Hindlimb muscle (tissue), 1 donor: ENCODE data around the gene MUC2. TPM values are rescaled to one million over a fixed set of nuclear protein-coding genes. Genes with fewer than 3 reads are reported as not detected.

ENCODE experiments used
- DNase-seq: peaks from one replicate; pipeline ENCODE4 v3.0.0-alpha.2; 2013
- polyA plus RNA-seq: library from polyadenylated mRNA; unstranded; fragments of 120-200 nt; gene quantifications from one replicate; pipeline ENCODE4 v1.2.1, GENCODE V29; 2013; ENCODE audit not compliant: insufficient read length

MUC2 gene
- polyA plus RNA-seq, 1 donor: 0.05 TPM

DNA sequence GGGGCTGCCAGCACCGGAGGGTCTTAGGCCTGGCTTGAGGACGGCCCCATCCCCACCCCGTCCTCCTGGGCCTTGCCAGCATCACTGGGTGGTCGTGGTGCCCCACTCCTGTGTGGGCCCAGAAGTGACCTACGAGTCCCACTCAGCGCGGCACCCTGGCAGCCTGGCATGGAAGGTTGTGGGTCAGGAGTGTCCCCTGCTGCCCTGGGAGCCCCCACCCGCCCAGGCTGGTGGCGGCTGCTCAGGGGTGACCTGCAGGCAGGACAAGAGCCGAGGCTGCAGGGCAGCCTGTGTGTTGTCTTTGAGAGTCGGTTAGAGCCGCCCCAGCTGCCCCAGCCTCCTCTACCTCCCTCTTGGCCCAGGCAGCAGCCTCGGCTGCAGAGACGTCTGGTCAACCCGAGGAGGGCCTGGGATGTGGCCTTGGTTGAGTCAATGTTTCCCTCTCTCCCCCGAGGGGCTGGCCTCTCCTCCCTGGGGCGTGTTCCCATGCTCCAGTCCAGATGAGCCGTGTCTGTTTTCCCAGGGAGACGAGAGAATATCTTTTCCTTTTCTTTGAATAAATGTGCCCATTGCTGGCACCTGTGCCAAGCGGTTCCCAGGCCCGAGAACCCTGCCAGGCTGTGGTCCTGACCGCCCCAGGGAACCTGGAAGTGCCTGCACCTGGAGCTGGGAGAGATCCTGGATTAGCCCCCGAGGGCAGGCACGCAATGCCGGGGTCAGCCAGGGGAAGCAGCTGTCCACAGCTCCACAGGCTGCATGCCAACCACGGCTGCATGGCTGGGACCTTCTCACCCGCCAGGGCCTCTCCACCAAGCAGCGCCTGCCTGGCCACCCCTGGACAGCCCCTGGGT, 47.4 kb downstream of the MUC2 start:
- DNase-seq: no peak

GRCh38 chr11:1122664-1123002, 48.0 kb downstream of the MUC2 start:
- no peak for DNase-seq

DNA sequence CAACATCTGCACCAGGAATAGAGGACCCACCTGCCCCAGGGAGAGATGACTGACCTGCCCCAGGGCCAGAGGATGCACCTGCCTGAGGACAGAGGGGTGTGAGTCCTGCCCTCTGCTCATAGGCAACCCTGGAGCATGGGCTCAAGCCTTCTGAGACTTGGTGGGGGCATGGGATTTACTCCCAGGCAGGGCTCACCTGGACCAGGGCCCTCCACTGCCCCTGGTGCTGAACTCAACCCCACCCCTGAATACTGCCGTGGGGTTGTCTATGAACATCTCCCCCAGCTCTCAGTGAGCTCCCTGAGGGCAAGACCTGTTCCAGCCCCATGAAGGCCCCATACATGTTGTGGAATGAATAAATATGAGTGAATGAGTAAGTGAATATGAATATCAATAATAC, 49.3 kb downstream of the MUC2 start:
- no peak for DNase-seq

Other genes with a start within 250 kb of the MUC2 start
- gene CRACR2B, start 247.0 kb upstream of the MUC2 start, polyA plus RNA-seq: 17.3 TPM
- gene CD151, start 241.9 kb upstream of the MUC2 start, polyA plus RNA-seq: 189 TPM
- gene POLR2L, start 232.3 kb upstream of the MUC2 start, polyA plus RNA-seq: 118 TPM
- 55.0 TPM for gene TSPAN4, start 232.0 kb upstream of the MUC2 start, polyA plus RNA-seq
- 61.0 TPM for gene CHID1, start 164.1 kb upstream of the MUC2 start, polyA plus RNA-seq
- 49.7 TPM for gene AP2A2, start 149.0 kb upstream of the MUC2 start, polyA plus RNA-seq
- 0.10 TPM for gene MUC6, start 38.2 kb upstream of the MUC2 start, polyA plus RNA-seq
- not detected for gene MUC5AC, start 83.1 kb downstream of the MUC2 start, polyA plus RNA-seq
- 0.03 TPM for gene MUC5B, start 148.2 kb downstream of the MUC2 start, polyA plus RNA-seq
- gene TOLLIP, start 234.8 kb downstream of the MUC2 start, polyA plus RNA-seq: 33.9 TPM